Lung (tissue), 12 donors: Measurements from ENCODE around the gene ARHGAP22. TPM values are rescaled to one million over a fixed set of nuclear protein-coding genes. Genes with fewer than 3 reads are reported as not detected.

Experiments
- ATAC-seq: fragments of 200-7000 bp; cut with Tn5 transposase; one replicate; pipeline ENCODE4 v1.9.1; 2020; ENCODE audit warnings: moderate number of reproducible peaks; ENCODE audit not compliant: insufficient read depth, low FRiP score
- DNase-seq, 3 donors: peaks; one replicate each; pipeline ENCODE4 v3.0.0-alpha.2; 2013 to 2017
- H3K27ac ChIP-seq, 2 donors: one replicate each; pipeline ENCODE4 v1.5.1; 2013; ENCODE audit warnings: mild to moderate bottlenecking in 2 of 2, moderate library complexity in 2 of 2, control low read depth in 1 of 2, inconsistent platforms in 1 of 2, low read depth in 1 of 2, low read length in 1 of 2
- H3K27me3 ChIP-seq, 3 donors: one replicate each; pipeline ENCODE4 v1.5.1; 2013; ENCODE audit warnings: low read length in 2 of 3; ENCODE audit not compliant: control insufficient read depth in 3 of 3, insufficient read depth in 3 of 3
- H3K36me3 ChIP-seq, 4 donors: one replicate each; pipeline ENCODE4 v1.5.1; 2013; ENCODE audit warnings: low read length in 4 of 4, mild to moderate bottlenecking in 1 of 4, moderate library complexity in 1 of 4; ENCODE audit not compliant: control insufficient read depth in 4 of 4, insufficient read depth in 4 of 4
- H3K4me1 ChIP-seq, 5 donors: one replicate each; pipeline ENCODE4 v1.5.1; 2013; ENCODE audit warnings: low read length in 5 of 5, mild to moderate bottlenecking in 2 of 5, moderate library complexity in 1 of 5; ENCODE audit not compliant: control insufficient read depth in 5 of 5, insufficient read depth in 5 of 5
- H3K4me3 ChIP-seq: one replicate; pipeline ENCODE4 v1.5.1; 2013; ENCODE audit warnings: mild to moderate bottlenecking, control low read depth, moderate library complexity
- H3K9ac ChIP-seq, 2 donors: one replicate each; pipeline ENCODE4 v1.5.1; 2013; ENCODE audit warnings: low read length in 2 of 2, control low read depth in 1 of 2; ENCODE audit not compliant: insufficient read depth in 1 of 2
- H3K9me3 ChIP-seq, 4 donors: one replicate each; pipeline ENCODE4 v1.5.1; 2013; ENCODE audit warnings: low read length in 3 of 4, mild to moderate bottlenecking in 1 of 4, moderate library complexity in 1 of 4; ENCODE audit not compliant: control insufficient read depth in 4 of 4, insufficient read depth in 3 of 4
- WGBS, 2 donors: extraction: QIAGEN DNeasy Blood & Tissue Kit; methylation state at CpG; one replicate each; pipeline ENCODE4 v1.1.7; 2013; 5-methylcytosine and 5-hydroxymethylcytosine counted together
- polyA plus RNA-seq, 2 donors: library from polyadenylated mRNA; stranded (reverse); fragments of 200-250 nt; gene quantifications; one replicate each; pipeline ENCODE4 v1.2.1, GENCODE V29; 2013
- total RNA-seq, 2 donors: library from RNA; depleted of rRNA in 1 of 2; stranded (reverse); fragments of >200 nt in 1 of 2; gene quantifications; one replicate each; pipeline ENCODE4 v1.2.1, GENCODE V29; 2014 to 2021
- TF ChIP-seq, protein P1 (sequence below): IDR thresholded peaks from 2 replicates; pipeline ENCODE4 v1.5.1; 2012; ENCODE audit warnings: mild to moderate bottlenecking; ENCODE audit errors: control extremely low read depth, extremely low read depth
- donor health status: control.
- donor health status: control.
- donor health status: Bipolar disorder and iron deficiency.
- donor health status: healthy.
- donor health status: DM: yes; HTN: yes; CAD: no.

The ARHGAP22 gene
- total and polyA plus RNA-seq, 4 donors = 3.2 to 6.9 (median 4.1) TPM

DNA sequence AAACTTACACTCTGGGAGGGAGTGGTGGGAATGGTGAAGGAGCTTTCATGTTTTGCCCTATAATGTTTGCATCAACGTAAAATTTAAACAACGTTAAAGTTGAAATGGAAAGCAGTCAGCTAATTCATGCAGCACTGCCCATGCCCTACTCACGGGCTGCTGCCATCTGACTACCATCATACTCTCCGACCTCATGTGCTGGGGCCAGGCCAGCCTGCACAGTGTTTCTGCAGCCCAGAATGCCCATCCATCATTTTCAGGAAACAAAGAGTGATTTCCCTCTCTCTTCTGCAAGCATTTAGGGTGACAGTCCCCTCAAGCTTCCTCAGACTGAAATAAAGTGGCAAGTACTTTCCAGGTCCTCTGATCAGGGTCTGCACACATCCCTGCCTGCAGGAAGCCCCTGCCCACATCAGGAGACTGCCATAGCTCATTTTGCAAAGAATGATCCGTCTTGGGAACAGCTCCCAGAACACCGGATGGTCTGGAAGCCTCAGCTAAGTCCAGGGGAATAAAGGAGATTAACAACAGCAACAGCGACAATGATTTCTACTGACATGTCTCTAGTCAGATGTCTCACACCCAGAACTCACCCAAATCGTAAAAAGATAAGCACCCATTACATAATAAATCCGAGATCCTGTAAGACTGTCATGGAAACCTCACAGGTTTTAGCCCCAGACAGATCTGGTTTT, 40.3 kb downstream of the ARHGAP22 start:
- Histone ChIP-seq H3K27ac (no peak overlapping the region), H3K9ac (no peak overlapping the region), H3K4me1 (no peaks in the 10 kb centered on the region), H3K27me3 (no peaks in the 10 kb centered on the region), H3K9me3 (no peaks in the 10 kb centered on the region), H3K4me3 (no peak overlapping the region), H3K36me3 (no peaks in the 10 kb centered on the region)
- no peak for DNase-seq
- 53 to 60% methylated on average over 9 of the region's 9 CpGs for WGBS, 2 donors
- ATAC-seq = no peak
- TF ChIP-seq, protein P1, sequence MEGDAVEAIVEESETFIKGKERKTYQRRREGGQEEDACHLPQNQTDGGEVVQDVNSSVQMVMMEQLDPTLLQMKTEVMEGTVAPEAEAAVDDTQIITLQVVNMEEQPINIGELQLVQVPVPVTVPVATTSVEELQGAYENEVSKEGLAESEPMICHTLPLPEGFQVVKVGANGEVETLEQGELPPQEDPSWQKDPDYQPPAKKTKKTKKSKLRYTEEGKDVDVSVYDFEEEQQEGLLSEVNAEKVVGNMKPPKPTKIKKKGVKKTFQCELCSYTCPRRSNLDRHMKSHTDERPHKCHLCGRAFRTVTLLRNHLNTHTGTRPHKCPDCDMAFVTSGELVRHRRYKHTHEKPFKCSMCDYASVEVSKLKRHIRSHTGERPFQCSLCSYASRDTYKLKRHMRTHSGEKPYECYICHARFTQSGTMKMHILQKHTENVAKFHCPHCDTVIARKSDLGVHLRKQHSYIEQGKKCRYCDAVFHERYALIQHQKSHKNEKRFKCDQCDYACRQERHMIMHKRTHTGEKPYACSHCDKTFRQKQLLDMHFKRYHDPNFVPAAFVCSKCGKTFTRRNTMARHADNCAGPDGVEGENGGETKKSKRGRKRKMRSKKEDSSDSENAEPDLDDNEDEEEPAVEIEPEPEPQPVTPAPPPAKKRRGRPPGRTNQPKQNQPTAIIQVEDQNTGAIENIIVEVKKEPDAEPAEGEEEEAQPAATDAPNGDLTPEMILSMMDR = no peak

DNA sequence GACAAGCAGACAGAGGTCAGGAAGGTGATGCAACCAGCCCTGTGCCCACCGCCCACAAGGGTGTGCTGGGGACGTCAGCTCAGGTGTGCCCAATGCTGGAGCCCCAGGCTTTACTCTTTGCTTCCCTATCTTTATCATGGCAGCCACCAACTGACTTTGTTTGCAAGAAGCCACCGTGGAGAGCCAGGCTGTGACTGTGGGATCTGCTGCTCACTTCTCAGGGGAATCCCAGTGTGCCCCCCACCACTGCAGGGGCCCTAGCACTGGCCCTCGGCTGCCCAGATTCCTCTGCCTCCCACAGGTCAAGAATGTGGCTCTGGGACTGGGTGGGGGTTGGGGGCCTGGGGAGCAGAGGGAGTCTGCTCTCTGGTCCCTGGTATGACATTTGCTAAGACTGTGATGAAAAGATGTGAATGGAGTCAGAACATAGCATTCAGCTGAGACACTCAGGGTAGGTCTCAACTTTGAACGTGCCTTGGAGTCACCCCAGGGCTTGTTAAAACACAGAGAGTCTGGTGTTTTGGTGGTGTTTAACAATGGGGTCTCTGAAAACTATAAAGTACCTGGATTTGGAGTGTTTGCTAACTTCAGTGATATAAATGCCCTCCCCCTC, 47.3 kb downstream of the ARHGAP22 start:
- DNase-seq (no peak), ATAC-seq (no peak)
- TF ChIP-seq, protein P1 = no peak
- Histone ChIP-seq H3K27ac (no peak overlapping the region), H3K4me3 (no peak overlapping the region), H3K9ac (no peak overlapping the region), H3K4me1 (no peaks in the 10 kb centered on the region), H3K9me3 (no peaks in the 10 kb centered on the region), H3K27me3 (no peaks in the 10 kb centered on the region), H3K36me3 (no peaks in the 10 kb centered on the region)
- WGBS, 2 donors = 68 to 78% methylated on average over 5 of the region's 5 CpGs

DNA sequence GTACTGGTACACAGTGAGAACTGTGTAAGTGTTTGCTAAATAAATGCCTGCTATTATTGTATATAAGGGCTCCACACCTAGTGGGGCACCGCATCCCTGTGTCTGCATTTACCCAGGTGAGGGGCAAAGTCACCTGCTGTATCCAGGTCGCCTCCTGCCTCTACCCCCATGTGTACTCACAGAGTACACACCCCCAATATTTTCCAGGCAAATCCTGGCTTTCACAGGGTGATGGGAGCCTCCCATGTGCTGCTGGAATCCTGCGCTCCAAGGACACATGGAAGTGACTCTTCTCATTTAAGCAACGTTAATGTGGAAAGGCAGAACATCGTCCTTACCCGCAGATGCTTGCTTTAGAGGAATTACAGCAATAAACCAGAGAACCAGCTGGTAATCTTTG, 48.2 kb downstream of the ARHGAP22 start:
- WGBS, 2 donors = 83 to 92% methylated on average over 6 of the region's 6 CpGs
- Histone ChIP-seq H3K27me3 (no peaks in the 10 kb centered on the region), H3K4me1 (no peaks in the 10 kb centered on the region), H3K9me3 (no peaks in the 10 kb centered on the region), H3K9ac (no peak overlapping the region), H3K27ac (no peak overlapping the region), H3K36me3 (no peaks in the 10 kb centered on the region), H3K4me3 (no peak overlapping the region)
- ATAC-seq (no peak), DNase-seq (no peak)
- TF ChIP-seq, protein P1 = no peak
